ENCODE data around the gene MMP2.

Gene MMP2

GRCh38 chr16:55555436-55555835 lies 76.4 kb downstream of the MMP2 start:
- in situ Hi-C loops (cut with HindIII; ENCODE audit: low pct_unique_long_range_greater_than_20kb, low sequenced_read_pairs) = no loop called here
- no peak for TF ChIP-seq JUND (IDR thresholded peaks at IDR 0.05; ENCODE audit: low read depth)
- no peak for DNase-seq (ENCODE audit: low read depth in 1 of 2, low spot score in 1 of 2)
